Measurements from ENCODE around the gene ITPK1.

GRCh38 chr14:93150227-93151208 is 34.8 kb upstream of the ITPK1 start:
- no peak for TF ChIP-seq CTCF (IDR thresholded peaks at IDR 0.05; ENCODE audit: low read depth, low read length)
- TF ChIP-seq EZH2phosphoT487 (IDR thresholded peaks at IDR 0.05; ENCODE audit: low read depth), result no peak
